MM.1S (cell line): ENCODE measurements around the gene GLIS2.

ENCODE experiments used
- DNase-seq: peaks from one replicate; pipeline ENCODE4 v3.0.0-alpha.2; 2015
- H2AFZ ChIP-seq: fragments of 300-600 bp; sonication (generic); 2 replicates; pipeline ENCODE4 v1.6.0; 2016; ENCODE audit warnings: antibody characterized with exemption, low read length
- H3F3A ChIP-seq: fragments of 300-600 bp; sonication (generic); 2 replicates; pipeline ENCODE4 v1.6.1; 2016; ENCODE audit warnings: mild to moderate bottlenecking, antibody characterized with exemption, low read length, moderate library complexity, mixed read lengths; ENCODE audit not compliant: insufficient read depth
- H3K27ac ChIP-seq: fragments of 300-600 bp; sonication (generic); 2 replicates; pipeline ENCODE4 v1.5.1; 2016; ENCODE audit warnings: mild to moderate bottlenecking, low read length
- H3K27me3 ChIP-seq: fragments of 300-600 bp; sonication (generic); replicated peaks from 2 replicates; pipeline ENCODE4 v1.6.0; 2016; ENCODE audit warnings: low read length; ENCODE audit not compliant: insufficient read depth
- H3K36me3 ChIP-seq: fragments of 300-600 bp; sonication (generic); replicated peaks from 2 replicates; pipeline ENCODE4 v1.6.1; 2016; ENCODE audit warnings: mild to moderate bottlenecking, low read length, mixed read lengths; ENCODE audit not compliant: insufficient read depth
- H3K4me1 ChIP-seq: fragments of 300-600 bp; sonication (generic); 2 replicates; pipeline ENCODE4 v1.6.1; 2016; ENCODE audit warnings: low read length, mixed read lengths
- H3K4me2 ChIP-seq: fragments of 300-600 bp; sonication (generic); 2 replicates; pipeline ENCODE4 v1.6.0; 2016; ENCODE audit warnings: low read depth, low read length
- H3K4me3 ChIP-seq: fragments of 300-600 bp; sonication (generic); 2 replicates; pipeline ENCODE4 v1.5.1; 2016; ENCODE audit warnings: low read length, mixed read lengths
- H3K79me2 ChIP-seq: fragments of 300-600 bp; sonication (generic); 2 replicates; pipeline ENCODE4 v1.6.1; 2016; ENCODE audit warnings: mixed run types, low read length, mixed read lengths
- H3K9ac ChIP-seq: fragments of 300-600 bp; sonication (generic); 2 replicates; pipeline ENCODE4 v1.6.1; 2016; ENCODE audit warnings: low read length, mixed read lengths
- H3K9me2 ChIP-seq: fragments of 300-600 bp; sonication (generic); replicated peaks from 2 replicates; pipeline ENCODE4 v1.6.1; 2016; ENCODE audit warnings: mild to moderate bottlenecking, low read length, mixed read lengths; ENCODE audit not compliant: insufficient read depth
- H3K9me3 ChIP-seq: fragments of 300-600 bp; sonication (generic); replicated peaks from 2 replicates; pipeline ENCODE4 v1.6.1; 2016; ENCODE audit warnings: mild to moderate bottlenecking, low read length, mixed read lengths; ENCODE audit not compliant: insufficient read depth
- H4K20me1 ChIP-seq: fragments of 300-600 bp; sonication (generic); 2 replicates; pipeline ENCODE4 v1.6.1; 2016; ENCODE audit warnings: mild to moderate bottlenecking, low read length, moderate library complexity, mixed read lengths; ENCODE audit not compliant: insufficient read depth
- CTCF ChIP-seq: fragments of 300-600 bp; sonication (generic); IDR thresholded peaks from 2 replicates; pipeline ENCODE4 v1.5.1; 2016; ENCODE audit warnings: antibody characterized with exemption, low read length, mixed read lengths
- EZH2 ChIP-seq: fragments of 300-600 bp; sonication (generic); optimal IDR thresholded peaks from 2 replicates; pipeline ENCODE3; 2017; ENCODE audit warnings: low read depth, mild to moderate bottlenecking, antibody characterized with exemption, low read length, mixed read lengths
- EZH2phosphoT487 ChIP-seq: fragments of 300-600 bp; sonication (generic); IDR thresholded peaks from 2 replicates; pipeline ENCODE4 v1.6.1; 2018; ENCODE audit warnings: antibody characterized with exemption, low read length

Gene GLIS2

GRCh38 chr16:4360538-4361021, 44.7 kb downstream of the GLIS2 start:
- no peak overlapping the region for H3K27ac ChIP-seq
- no peaks in the 10 kb centered on the region for H3K9me2 ChIP-seq
- no peaks in the 10 kb centered on the region for H4K20me1 ChIP-seq
- no peaks in the 10 kb centered on the region for H3K9me3 ChIP-seq
- H3K4me3 ChIP-seq: no peak overlapping the region
- H2AFZ ChIP-seq: no peak overlapping the region
- no peak for TF ChIP-seq EZH2phosphoT487
- TF ChIP-seq EZH2: no peak
- no peak for TF ChIP-seq CTCF
- H3K4me1 ChIP-seq: no peaks in the 10 kb centered on the region
- H3F3A ChIP-seq: no peaks in the 10 kb centered on the region
- no peak for DNase-seq
- no peaks in the 10 kb centered on the region; the same call in 1 of the 2 replicates for H3K36me3 ChIP-seq
- no peaks in the 10 kb centered on the region for H3K79me2 ChIP-seq
- no peak overlapping the region for H3K4me2 ChIP-seq
- H3K27me3 ChIP-seq: no peaks in the 10 kb centered on the region
- H3K9ac ChIP-seq: no peak overlapping the region

- no peaks in the 10 kb centered on the region for H3F3A ChIP-seq
- H3K36me3 ChIP-seq: no peaks in the 10 kb centered on the region; the same call in 1 of the 2 replicates
- H4K20me1 ChIP-seq: no peaks in the 10 kb centered on the region
- H2AFZ ChIP-seq: no peak overlapping the region
- H3K9ac ChIP-seq: no peak overlapping the region
- no peaks in the 10 kb centered on the region for H3K4me1 ChIP-seq
- no peaks in the 10 kb centered on the region for H3K27me3 ChIP-seq
- no peaks in the 10 kb centered on the region for H3K9me2 ChIP-seq
- no peak overlapping the region for H3K4me3 ChIP-seq
- H3K79me2 ChIP-seq: no peaks in the 10 kb centered on the region
- H3K9me3 ChIP-seq: no peaks in the 10 kb centered on the region
- H3K27ac ChIP-seq: no peak overlapping the region
- H3K4me2 ChIP-seq: no peak overlapping the region
- TF ChIP-seq CTCF (no peak), EZH2 (no peak)
- DNase-seq: no peak
Measured at GRCh38 chr16:4361033-4361943, 45.4 kb downstream of the GLIS2 start.

GRCh38 chr16:4361944-4362311, 46.1 kb downstream of the GLIS2 start:
- Histone ChIP-seq H3K9ac (no peak overlapping the region), H2AFZ (no peak overlapping the region), H3K4me3 (no peak overlapping the region), H3K4me2 (no peak overlapping the region), H3K4me1 (no peaks in the 10 kb centered on the region), H3K36me3 (no peaks in the 10 kb centered on the region; the same call in 1 of the 2 replicates), H3K9me3 (no peaks in the 10 kb centered on the region), H4K20me1 (no peaks in the 10 kb centered on the region), H3K27me3 (no peaks in the 10 kb centered on the region), H3F3A (no peaks in the 10 kb centered on the region), H3K9me2 (no peaks in the 10 kb centered on the region), H3K27ac (no peak overlapping the region), H3K79me2 (0 out of 2 replicates have a peak, but pooled peaks cover 2% of the 10 kb centered on the region)
- TF ChIP-seq EZH2 (no peak), EZH2phosphoT487 (no peak), CTCF (no peak)
- no peak for DNase-seq
